HG03196 (cell line): ENCODE data around the gene CTNNA1.
"Not testable (repeated sequence)": the region's sequence is repeated elsewhere in the genome, so short reads cannot be mapped to it uniquely, and the experiment has no call there.

Experiments used
- ATAC-seq: cut with Tn5 transposase; IDR thresholded peaks from one replicate; pipeline ENCODE4 v1.9.1; 2021; ENCODE audit not compliant: unreplicated experiment

Gene CTNNA1

GRCh38 chr5:138752951-138753793 is at the start of gene CTNNA1:
Gene CTNNA1 (plus strand): TSS chr5:138753425. CDS start chr5:138781925, 28,500 bp downstream.
- ATAC-seq: peak; percentile 46

GRCh38 chr5:138703777-138704176 is 49.4 kb upstream of the CTNNA1 start:
- not testable (repeated sequence) for ATAC-seq

- no peak for ATAC-seq
Measured at GRCh38 chr5:138705007-138705406, 48.2 kb upstream of the CTNNA1 start.

GRCh38 chr5:138705567-138705966 is 47.7 kb upstream of the CTNNA1 start:
- no peak for ATAC-seq

GRCh38 chr5:138706655-138707480 is 46.4 kb upstream of the CTNNA1 start:
- no peak for ATAC-seq

GRCh38 chr5:138708791-138709190 is 44.4 kb upstream of the CTNNA1 start:
- ATAC-seq: no peak

GRCh38 chr5:138709202-138709601 is 44.0 kb upstream of the CTNNA1 start:
- no peak for ATAC-seq

GRCh38 chr5:138711087-138711486 is 42.1 kb upstream of the CTNNA1 start:
- no peak for ATAC-seq

GRCh38 chr5:138711811-138712210 is 41.4 kb upstream of the CTNNA1 start:
- no peak for ATAC-seq

GRCh38 chr5:138712324-138712723 is 40.9 kb upstream of the CTNNA1 start:
- no peak for ATAC-seq

GRCh38 chr5:138712791-138713190 is 40.4 kb upstream of the CTNNA1 start:
- no peak for ATAC-seq

GRCh38 chr5:138713247-138713646 is 40.0 kb upstream of the CTNNA1 start:
- no peak for ATAC-seq

- no peak for ATAC-seq
Measured at GRCh38 chr5:138714694-138715093, 38.5 kb upstream of the CTNNA1 start.

GRCh38 chr5:138715931-138716432 is 37.2 kb upstream of the CTNNA1 start:
- ATAC-seq: not testable (repeated sequence)

- no peak for ATAC-seq
Measured at GRCh38 chr5:138716456-138716924, 36.7 kb upstream of the CTNNA1 start.

- ATAC-seq: no peak
Measured at GRCh38 chr5:138717399-138717798, 35.8 kb upstream of the CTNNA1 start.

- no peak for ATAC-seq
Measured at GRCh38 chr5:138719811-138720210, 33.4 kb upstream of the CTNNA1 start.

GRCh38 chr5:138720840-138721239 is 32.4 kb upstream of the CTNNA1 start:
- no peak for ATAC-seq

- ATAC-seq: no peak
Measured at GRCh38 chr5:138721979-138722378, 31.2 kb upstream of the CTNNA1 start.

- ATAC-seq: no peak
Measured at GRCh38 chr5:138722544-138723177, 30.6 kb upstream of the CTNNA1 start.

GRCh38 chr5:138724470-138725146 is 28.6 kb upstream of the CTNNA1 start:
- ATAC-seq: no peak
